IMR-90 (cell line): ENCODE measurements around the gene WBP2. TPM values are rescaled to one million over a fixed set of nuclear protein-coding genes. Genes with fewer than 3 reads are reported as not detected.
"Not testable (repeated sequence)": the region's sequence is repeated elsewhere in the genome, so short reads cannot be mapped to it uniquely, and the experiment has no call there.

Experiments used
- ATAC-seq: fragments of 200-7000 bp; cut with Tn5 transposase; 2 replicates; pipeline ENCODE4 v1.9.1; 2020; ENCODE audit warnings: low read depth, mild to moderate bottlenecking, moderate library complexity
- BruUV-seq: library from RNA; stranded (reverse); fragments of 400-500 nt; replicated peaks from 2 replicates; lab custom pipeline; 2021; lab: Mats Ljungman, UMichigan
- CTCF ChIA-PET: fragments of 300-600 bp; formaldehyde crosslinking; extraction: SDS; loops from one replicate; lab custom pipeline; 2021; ENCODE audit warnings: antibody characterized with exemption; lab: Yijun Ruan, JAX
- POLR2A ChIA-PET: fragments of 300-600 bp; sonication (Branson Sonifier 250); formaldehyde crosslinking; loops from one replicate; lab custom pipeline; 2022; ENCODE audit warnings: antibody characterized with exemption; ENCODE audit not compliant: unreplicated experiment; lab: Charles Lee
- DNase-seq: peaks from one replicate; pipeline ENCODE4 v3.0.0; 2013
- H2AFZ ChIP-seq: replicated peaks from 2 replicates; pipeline ENCODE3; 2013; ENCODE audit warnings: low read length, mild to moderate bottlenecking; ENCODE audit not compliant: poor library complexity
- H2AK5ac ChIP-seq: 2 replicates; pipeline ENCODE4 v1.6.1; 2013; ENCODE audit warnings: low read depth, low read length, inconsistent platforms
- H2AK9ac ChIP-seq: replicated peaks from 2 replicates; pipeline ENCODE3; 2013; ENCODE audit warnings: mild to moderate bottlenecking, low read depth, low read length, moderate library complexity; ENCODE audit not compliant: poor library complexity
- H2BK120ac ChIP-seq: 2 replicates; pipeline ENCODE4 v1.6.1; 2013; ENCODE audit warnings: low read depth, low read length, inconsistent platforms
- H2BK15ac ChIP-seq: 3 replicates; pipeline ENCODE4 v1.6.1; 2013; ENCODE audit warnings: low read depth, low read length, inconsistent platforms
- H2BK20ac ChIP-seq: 2 replicates; pipeline ENCODE4 v1.6.1; 2013; ENCODE audit warnings: low read depth, mild to moderate bottlenecking, inconsistent platforms, low read length, moderate library complexity
- H2BK5ac ChIP-seq: 2 replicates; pipeline ENCODE4 v1.6.1; 2013; ENCODE audit warnings: mild to moderate bottlenecking, low read depth, low read length, inconsistent platforms; ENCODE audit not compliant: poor library complexity, severe bottlenecking
- H3K14ac ChIP-seq: replicated peaks from 2 replicates; pipeline ENCODE4 v1.6.1; 2013; ENCODE audit warnings: low read depth, low read length, inconsistent platforms
- H3K18ac ChIP-seq: 2 replicates; pipeline ENCODE4 v1.6.1; 2013; ENCODE audit warnings: low read depth, low read length, control low read depth
- H3K23ac ChIP-seq: 2 replicates; pipeline ENCODE4 v1.6.1; 2013; ENCODE audit warnings: low read depth, low read length, inconsistent platforms
- H3K27ac ChIP-seq: 2 replicates; pipeline ENCODE4 v1.5.1; 2013; ENCODE audit warnings: mild to moderate bottlenecking, control low read depth, low read length; ENCODE audit not compliant: insufficient read depth
- H3K27me3 ChIP-seq: 2 replicates; pipeline ENCODE4 v1.6.1; 2013; ENCODE audit warnings: low read length; ENCODE audit not compliant: control insufficient read depth, insufficient read depth
- H3K36me3 ChIP-seq: 2 replicates; pipeline ENCODE4 v1.6.1; 2013; ENCODE audit warnings: low read length, mixed read lengths; ENCODE audit not compliant: control insufficient read depth, insufficient read depth
- H3K4ac ChIP-seq: 2 replicates; pipeline ENCODE4 v1.6.1; 2013; ENCODE audit warnings: low read depth, low read length, inconsistent platforms
- H3K4me1 ChIP-seq: 2 replicates; pipeline ENCODE4 v1.6.1; 2013; ENCODE audit warnings: low read length, mixed read lengths; ENCODE audit not compliant: control insufficient read depth, insufficient read depth
- H3K4me2 ChIP-seq: 2 replicates; pipeline ENCODE4 v1.6.1; 2013; ENCODE audit warnings: low read depth, mild to moderate bottlenecking, control low read depth, low read length, moderate library complexity
- H3K4me3 ChIP-seq: 2 replicates; pipeline ENCODE4 v1.5.1; 2013; ENCODE audit warnings: low read depth, mild to moderate bottlenecking, control low read depth, low read length, moderate library complexity; ENCODE audit not compliant: insufficient read depth
- H3K56ac ChIP-seq: 2 replicates; pipeline ENCODE4 v1.6.1; 2013; ENCODE audit warnings: low read length, inconsistent platforms; ENCODE audit not compliant: insufficient read depth; ENCODE audit errors: extremely low read depth
- H3K79me1 ChIP-seq, 2 experiments: 2 replicates each; pipeline ENCODE4 v1.6.1; 2013; ENCODE audit warnings: low read length in 2 of 2, inconsistent platforms in 1 of 2, low read depth in 1 of 2
- H3K9ac ChIP-seq: 2 replicates; pipeline ENCODE4 v1.6.1; 2013; ENCODE audit warnings: low read depth, low read length, control low read depth
- H3K9me1 ChIP-seq: 2 replicates; pipeline ENCODE4 v1.6.1; 2013; ENCODE audit warnings: low read length, inconsistent platforms; ENCODE audit not compliant: insufficient read depth
- H3K9me3 ChIP-seq: 2 replicates; pipeline ENCODE4 v1.6.1; 2013; ENCODE audit warnings: low read length; ENCODE audit not compliant: control insufficient read depth, insufficient read depth
- H4K20me1 ChIP-seq: 2 replicates; pipeline ENCODE4 v1.6.1; 2013; ENCODE audit warnings: low read length, inconsistent platforms; ENCODE audit not compliant: insufficient read depth
- H4K5ac ChIP-seq: 2 replicates; pipeline ENCODE4 v1.6.1; 2013; ENCODE audit warnings: mild to moderate bottlenecking, low read depth, low read length, control low read depth
- H4K8ac ChIP-seq, 2 experiments: 2 replicates each; pipeline ENCODE4 v1.6.1; 2013; ENCODE audit warnings: low read depth in 2 of 2, low read length in 2 of 2, control low read depth in 1 of 2, inconsistent platforms in 1 of 2
- H4K91ac ChIP-seq: 2 replicates; pipeline ENCODE4 v1.6.1; 2013; ENCODE audit warnings: low read depth, low read length, inconsistent platforms; ENCODE audit not compliant: insufficient read depth
- WGBS, 2 experiments: methylation state at CpG; one replicate each; pipeline versions ENCODE4 v1.1.5 to v1.1.7; 2013; ENCODE audit warnings: missing lambda C conversion rate in 2 of 2; ENCODE audit not compliant: insufficient read length in 1 of 2; ENCODE audit errors: extremely low coverage in 2 of 2; 5-methylcytosine and 5-hydroxymethylcytosine counted together
- dilution Hi-C: fragments of 300-500 bp; cut with HindIII; formaldehyde crosslinking; loops from one replicate; pipeline ENCODE4 v1.14.3; 2018; ENCODE audit warnings: low sequenced_read_pairs; ENCODE audit not compliant: unreplicated experiment
- in situ Hi-C: fragments of 300-500 bp; cut with MboI; formaldehyde crosslinking; loops from 3 replicates; pipeline ENCODE4 v1.14.3; 2019; ENCODE audit warnings: low sequenced_read_pairs, inconsistent platforms, mixed read lengths
- intact Hi-C: fragments of 100-400 bp; cut with micrococcal nuclease; formaldehyde crosslinking; loops from 2 replicates; pipeline ENCODE4 v1.10.0; 2022
- polyA plus RNA-seq, 3 experiments: library from polyadenylated mRNA; depleted of rRNA; stranded (reverse); fragments of >200 nt; gene quantifications; 2 replicates each; pipeline ENCODE4 v1.2.3, GENCODE V29; 2012; ENCODE audit warnings: low replicate concordance in 1 of 3
- total RNA-seq: library from RNA; depleted of rRNA; stranded (reverse); fragments of >200 nt; gene quantifications from 2 replicates; pipeline ENCODE4 v1.2.3, GENCODE V29; 2012

Gene WBP2
- total and polyA plus RNA-seq, 2 of the 4 experiments (the other 2 are of a cell fraction): 9.0 to 35.5 TPM

- Histone ChIP-seq H3K4ac (peak overlapping the region; percentile 98), H2BK5ac (peak overlapping the region; percentile 77), H3K27ac (peak overlapping the region; percentile 94), H4K91ac (peak overlapping the region; percentile 95), H3K4me1 (peaks cover 29% of the 10 kb centered on the region), H4K5ac (peak overlapping the region; percentile 47), H3K79me1 (peaks cover 5 to 23% of the 10 kb centered on the region in 2 experiments; a peak in 3 of 4 replicates), H2BK15ac (peak overlapping the region; percentile 49; the same call in 2 of the 3 replicates), H3K9ac (peak overlapping the region; percentile 1; the same call in 1 of the 2 replicates), H3K9me1 (peaks cover 13% of the 10 kb centered on the region), H2BK20ac (peak overlapping the region; percentile 95), H3K18ac (peak overlapping the region; percentile 70), H2BK120ac (peak overlapping the region; percentile 86), H2AFZ (peak overlapping the region; percentile 95), H3K4me2 (peak overlapping the region; percentile 64), H3K56ac (peak overlapping the region; percentile 71), H2AK9ac (peak overlapping the region; percentile 97), H3K23ac (peak overlapping the region; percentile 93; the same call in 1 of the 2 replicates), H2AK5ac (peak overlapping the region; percentile 95), H4K8ac (peak overlapping the region; percentile 94 to 97; a peak in 3 of 4 replicates), H3K14ac (peak overlapping the region; percentile 95)
- H3K36me3 ChIP-seq, H3K4me3 ChIP-seq, BruUV-seq, ATAC-seq, CTCF ChIA-PET, intact Hi-C loops, H4K20me1 ChIP-seq, dilution Hi-C loops, H3K27me3 ChIP-seq, H3K9me3 ChIP-seq, in situ Hi-C loops, DNase-seq: not testable (repeated sequence)
- POLR2A ChIA-PET: interaction anchor here (0.8 kb wide), 1 partner anchor 14 kb away, joined by 3 read pairs; the partner anchor contains the start of gene WBP2
- WGBS, 2 experiments: no CpG with 5 or more reads among the region's 12 CpGs
These were observed 13.7 kb upstream of the WBP2 start for GRCh38 chr17:75868730-75869281.

GRCh38 chr17:75865404-75866188 lies 10.5 kb upstream of the WBP2 start:
- H3K9me3 ChIP-seq, in situ Hi-C loops, BruUV-seq, intact Hi-C loops, H3K18ac ChIP-seq, CTCF ChIA-PET, H3K79me1 ChIP-seq, ATAC-seq, H4K5ac ChIP-seq, H2BK5ac ChIP-seq, H2BK15ac ChIP-seq, H3K9ac ChIP-seq, H2AFZ ChIP-seq, H3K4me2 ChIP-seq, H4K20me1 ChIP-seq, H3K56ac ChIP-seq, dilution Hi-C loops, H3K4me3 ChIP-seq, H3K36me3 ChIP-seq, DNase-seq, H3K27ac ChIP-seq, H3K27me3 ChIP-seq, H2AK9ac ChIP-seq: not testable (repeated sequence)
- 0 out of 2 replicates have a peak overlapping the region, but pooled peaks have one; percentile 15 for H3K23ac ChIP-seq
- H2AK5ac ChIP-seq: peak overlapping the region; percentile 20; the same call in 1 of the 2 replicates
- H4K91ac ChIP-seq: 0 out of 2 replicates have a peak overlapping the region, but pooled peaks have one; percentile 1
- 54% methylated on average over 5 of the region's 17 CpGs; no CpG with 5 or more reads in 1 of the 2 experiments for WGBS, 2 experiments
- peak overlapping the region; percentile 2; the same call in 1 of the 2 replicates for H2BK120ac ChIP-seq
- H4K8ac ChIP-seq: peak overlapping the region in 1 of 2 experiments; percentile 13; a peak in 1 of 4 replicates
- peaks cover 20% of the 10 kb centered on the region for H3K4me1 ChIP-seq
- POLR2A ChIA-PET: interaction anchor here (1.0 kb wide), 1 partner anchor 89 kb away, joined by 13 read pairs; no protein-coding TSS in a partner anchor
- H3K4ac ChIP-seq: peak overlapping the region; percentile 78
- H3K9me1 ChIP-seq: peaks cover 13% of the 10 kb centered on the region; the same call in 1 of the 2 replicates
- peak overlapping the region; percentile 64; the same call in 1 of the 2 replicates for H3K14ac ChIP-seq
- peak overlapping the region; percentile 34; the same call in 1 of the 2 replicates for H2BK20ac ChIP-seq
